Measurements from ENCODE around the gene PHACTR3.

Gene PHACTR3

DNA sequence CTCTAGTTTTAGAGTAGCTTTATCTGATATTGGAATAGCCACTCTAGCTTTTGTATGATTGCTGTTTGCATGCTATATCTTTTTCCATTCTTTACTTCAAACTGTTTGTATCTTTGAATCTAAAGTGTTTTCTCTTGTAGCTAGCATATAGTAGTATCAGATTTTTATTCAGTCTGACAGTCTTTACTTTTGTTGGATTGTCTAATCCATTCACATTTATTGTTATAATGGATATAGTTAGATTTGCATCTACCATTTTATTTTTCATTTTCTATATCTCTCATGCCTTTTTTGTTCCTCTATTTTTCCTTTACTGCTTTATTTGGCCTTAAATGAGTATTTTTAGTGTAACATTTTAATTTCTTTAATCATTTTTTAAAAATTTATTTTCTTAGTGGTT is 52.1 kb downstream of the PHACTR3 start:
- DNase-seq = no peak

- no peak for DNase-seq
Observed at GRCh38 chr20:59657459-59658046, 53.2 kb downstream of the PHACTR3 start.

GRCh38 chr20:59660471-59660870 is 56.1 kb downstream of the PHACTR3 start:
- DNase-seq = no peak

GRCh38 chr20:59661153-59661552 is 56.8 kb downstream of the PHACTR3 start:
- no peak for DNase-seq

DNA sequence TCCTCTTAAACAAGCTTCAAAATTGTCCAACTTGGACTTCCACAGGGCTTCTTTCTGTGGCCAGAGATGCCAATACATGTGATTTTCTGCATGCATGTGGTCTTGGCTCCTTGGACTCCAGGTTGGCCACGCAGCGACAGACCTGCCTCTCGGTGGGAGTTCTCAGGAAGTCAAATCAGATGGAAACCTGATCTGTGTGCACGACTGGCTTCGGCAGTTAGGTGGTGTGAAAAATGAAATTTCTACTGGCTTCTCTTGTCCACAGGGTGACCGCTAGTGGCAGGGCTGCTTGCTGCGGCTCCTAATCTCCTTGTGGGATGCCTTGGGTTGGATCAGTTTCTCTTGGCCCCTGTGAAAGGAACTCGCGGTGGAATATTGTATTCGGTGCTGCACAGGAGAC is 57.3 kb downstream of the PHACTR3 start:
- DNase-seq = no peak

GRCh38 chr20:59662161-59662560 is 57.8 kb downstream of the PHACTR3 start:
- no peak for DNase-seq

DNA sequence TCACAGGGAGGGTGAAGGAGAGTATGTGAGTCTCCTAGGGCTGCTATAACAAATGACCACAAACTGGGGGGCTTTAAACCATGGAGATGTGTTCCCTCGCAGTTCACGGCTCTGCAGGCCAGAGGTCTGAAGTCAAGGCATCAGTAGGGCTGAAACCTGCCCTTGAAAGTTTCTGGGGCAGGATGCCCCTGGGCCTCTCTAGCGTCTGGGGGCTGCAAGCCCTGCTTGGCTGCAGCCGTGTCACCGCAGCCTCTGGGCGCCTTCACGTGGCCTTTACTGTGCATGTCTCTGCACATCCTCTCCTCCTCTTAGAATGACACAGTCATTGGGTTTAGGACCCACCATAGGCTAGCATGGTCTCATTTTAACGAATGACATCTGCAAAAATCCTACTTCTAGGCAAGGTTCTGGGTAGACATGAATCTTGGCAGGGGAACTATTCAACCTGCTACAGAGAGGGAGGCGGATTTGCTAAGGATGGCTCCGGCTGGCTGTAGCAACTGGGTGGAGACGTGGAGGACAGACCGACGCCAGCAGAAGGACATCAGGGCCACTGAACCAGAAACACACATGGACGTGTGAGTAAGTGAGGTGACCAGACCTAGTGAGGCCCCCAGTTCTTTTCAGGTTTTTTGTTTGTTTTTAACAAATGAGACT is 58.6 kb downstream of the PHACTR3 start:
- DNase-seq = no peak

DNA sequence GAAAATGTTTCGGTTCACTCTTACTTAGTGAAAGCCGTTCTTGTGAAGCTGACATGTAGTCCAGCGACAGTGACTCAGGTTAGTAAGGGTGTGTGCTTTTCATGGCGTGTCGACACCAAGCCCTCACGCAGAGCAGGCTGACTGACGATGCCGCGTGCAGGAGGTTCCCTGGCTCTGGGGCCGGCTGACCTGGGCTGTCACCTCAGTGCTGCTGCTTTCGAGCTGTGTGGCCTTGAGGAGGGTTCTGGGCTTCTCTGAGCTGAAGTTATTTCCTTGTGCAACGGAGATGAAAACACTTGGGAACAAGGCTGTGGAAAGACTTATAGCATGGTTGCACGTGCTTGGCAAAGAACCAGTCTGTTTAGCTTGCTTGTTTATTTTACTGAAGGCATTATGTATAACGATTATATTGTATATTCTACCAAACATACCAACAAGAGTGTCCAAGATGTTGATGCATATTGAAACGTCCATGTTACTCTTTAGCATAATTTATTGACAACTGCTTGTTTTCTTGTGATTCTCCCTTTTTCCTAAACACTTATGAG is 59.2 kb downstream of the PHACTR3 start:
- no peak for DNase-seq

DNA sequence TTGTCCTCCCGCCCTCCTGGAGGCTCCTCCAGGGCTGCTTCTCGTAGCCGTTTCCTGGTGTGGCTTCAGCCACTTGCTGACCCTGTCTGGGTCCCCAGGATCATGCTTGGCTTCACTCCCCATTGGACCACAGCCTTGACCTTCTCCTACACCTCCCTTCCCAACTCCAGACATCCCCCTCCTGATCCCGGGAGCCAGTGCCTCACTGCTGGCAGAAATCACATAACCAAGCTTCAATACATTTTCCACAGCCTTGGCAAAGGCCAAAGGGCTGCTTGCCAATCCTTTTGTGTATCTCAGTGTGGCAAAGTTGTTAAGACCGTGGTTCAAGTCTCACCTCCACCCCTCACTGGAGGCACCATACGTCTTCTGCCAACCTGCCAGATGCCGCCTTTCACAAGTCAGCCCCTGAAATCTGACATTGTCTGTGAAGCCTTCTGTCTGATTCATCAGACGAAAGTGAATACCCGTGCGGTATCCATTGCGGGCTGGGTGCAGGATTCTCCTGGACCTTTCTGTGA is 60.1 kb downstream of the PHACTR3 start:
- DNase-seq = no peak

- no peak for DNase-seq
Observed at GRCh38 chr20:59665656-59666555, 61.6 kb downstream of the PHACTR3 start.

GRCh38 chr20:59666586-59666985 is 62.2 kb downstream of the PHACTR3 start:
- no peak for DNase-seq

- DNase-seq = no peak
Observed at GRCh38 chr20:59667131-59667530, 62.8 kb downstream of the PHACTR3 start.

GRCh38 chr20:59667981-59668515 is 63.7 kb downstream of the PHACTR3 start:
- DNase-seq = no peak

DNA sequence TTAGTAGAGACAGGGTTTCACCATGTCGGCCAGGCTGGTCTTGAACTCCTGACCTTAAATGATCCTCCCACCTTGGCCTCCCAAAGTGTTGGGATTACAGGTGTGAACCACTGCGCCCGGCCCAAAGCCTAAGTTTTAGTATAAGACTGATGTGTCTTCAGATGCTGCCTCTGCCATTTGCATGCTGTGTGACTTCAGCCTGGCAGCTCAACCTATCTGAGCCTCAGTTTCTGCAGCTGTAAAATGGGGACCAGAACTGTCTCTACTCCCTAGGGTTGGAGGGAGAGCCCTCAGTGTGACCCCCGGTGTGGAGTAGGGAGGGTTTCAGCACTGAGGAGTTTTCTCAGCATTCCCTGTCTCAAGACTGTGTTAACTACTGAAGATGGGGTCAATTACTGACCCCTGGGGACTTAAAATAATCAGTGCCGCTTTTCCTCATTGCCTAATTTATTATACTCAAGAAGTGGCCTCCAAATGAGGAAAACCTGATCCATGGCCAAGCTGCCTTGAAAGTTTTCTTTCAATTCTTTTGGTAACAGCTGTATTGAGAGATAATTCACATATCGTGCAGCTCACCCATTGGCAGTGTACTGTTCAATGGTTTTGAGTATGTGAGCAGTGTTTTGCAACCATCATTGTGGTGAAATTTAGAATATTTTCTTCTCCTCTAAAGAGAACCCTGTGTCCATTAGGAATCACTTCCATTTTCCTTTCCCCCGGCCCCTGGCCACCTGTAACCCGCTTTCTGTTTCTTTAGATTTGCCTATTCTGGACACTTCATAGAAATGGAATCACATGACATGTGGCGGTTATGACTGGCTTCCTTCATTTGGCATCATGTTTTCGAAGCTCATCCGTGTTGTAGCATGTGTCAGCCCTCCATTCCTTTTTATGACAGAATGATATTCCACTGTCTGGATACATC is 64.8 kb downstream of the PHACTR3 start:
- no peak for DNase-seq

DNA sequence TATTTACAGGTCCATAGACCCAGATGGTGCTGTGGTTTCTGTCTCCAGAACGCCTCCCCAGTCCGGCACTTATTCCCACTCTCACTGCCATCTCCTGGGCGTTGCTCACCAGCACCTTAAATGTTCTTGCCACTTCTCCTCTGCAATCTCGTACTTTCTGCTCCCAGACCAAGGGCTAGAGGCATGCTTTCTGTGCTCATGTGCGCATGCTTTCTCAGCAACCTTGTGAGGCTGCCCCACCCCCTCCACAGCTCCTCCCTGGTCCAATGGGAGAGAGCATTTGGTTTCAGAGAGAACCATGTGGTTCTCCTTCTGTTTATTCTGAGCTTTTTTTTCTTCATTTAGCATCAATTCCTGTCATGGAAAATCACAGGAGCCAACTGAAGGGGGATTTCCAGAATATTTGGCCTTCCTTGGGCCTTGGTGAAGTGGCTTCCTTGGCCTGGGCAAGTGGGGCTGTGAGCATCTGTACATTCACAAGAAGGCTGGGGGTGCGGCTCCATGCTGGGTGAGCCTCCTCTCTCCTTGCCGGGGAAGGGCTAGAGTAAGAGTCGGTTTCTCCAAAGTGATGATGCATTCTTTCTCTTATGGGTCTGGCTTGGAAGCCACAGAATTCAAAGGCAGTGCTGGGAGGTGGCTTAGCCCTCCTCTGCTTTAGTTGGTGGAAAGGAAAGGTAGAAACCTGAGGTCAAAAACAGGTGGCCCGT is 66.6 kb downstream of the PHACTR3 start:
- no peak for DNase-seq

GRCh38 chr20:59671661-59672471 is 67.5 kb downstream of the PHACTR3 start:
- no peak for DNase-seq

- DNase-seq = no peak
Observed at GRCh38 chr20:59672576-59672975, 68.2 kb downstream of the PHACTR3 start.

- DNase-seq = no peak
Observed at GRCh38 chr20:59673288-59673997, 69.1 kb downstream of the PHACTR3 start.

GRCh38 chr20:59673998-59674445 is 69.7 kb downstream of the PHACTR3 start:
- no peak for DNase-seq
